Calu3 (cell line): ENCODE results near the gene MTMR2. TPM values are rescaled to one million over a fixed set of nuclear protein-coding genes. Genes with fewer than 3 reads are reported as not detected.

ENCODE experiments used
- BruUV-seq: library from RNA; stranded (reverse); fragments of 400-500 nt; replicated peaks from 2 replicates; lab custom pipeline; 2021; lab: Mats Ljungman, UMichigan
- CTCF ChIA-PET: fragments of 300-600 bp; sonication (Branson Sonifier 250); formaldehyde crosslinking; loops from one replicate; lab custom pipeline; 2022; ENCODE audit warnings: antibody characterized with exemption; lab: Charles Lee
- DNase-seq: peaks from one replicate; pipeline ENCODE4 v3.0.0; 2022
- H3K27ac Mint-ChIP-seq: one replicate; pipeline ENCODE4 v1.8.0; 2022; ENCODE audit warnings: mixed read lengths; ENCODE audit not compliant: unreplicated experiment
- H3K27me3 Mint-ChIP-seq: one replicate; pipeline ENCODE4 v1.8.0; 2022; ENCODE audit warnings: mixed read lengths; ENCODE audit not compliant: unreplicated experiment
- H3K36me3 Mint-ChIP-seq: one replicate; pipeline ENCODE4 v1.8.0; 2022; ENCODE audit warnings: mild to moderate bottlenecking, moderate library complexity, mixed read lengths; ENCODE audit not compliant: insufficient read depth, unreplicated experiment
- H3K4me1 Mint-ChIP-seq: one replicate; pipeline ENCODE4 v1.8.0; 2022; ENCODE audit warnings: mild to moderate bottlenecking, low read depth, mixed read lengths; ENCODE audit not compliant: unreplicated experiment
- H3K4me3 Mint-ChIP-seq: one replicate; pipeline ENCODE4 v1.8.0; 2022; ENCODE audit warnings: mild to moderate bottlenecking, low read depth, moderate library complexity, mixed read lengths; ENCODE audit not compliant: unreplicated experiment
- H3K9me3 Mint-ChIP-seq: one replicate; pipeline ENCODE4 v1.8.0; 2022; ENCODE audit warnings: low read depth, mixed read lengths; ENCODE audit not compliant: unreplicated experiment
- CTCF ChIP-seq: fragments of 200-600 bp; IDR thresholded peaks from one replicate; pipeline ENCODE4 v1.8.0; 2022; ENCODE audit warnings: antibody characterized with exemption; ENCODE audit not compliant: unreplicated experiment
- intact Hi-C: fragments of 100-400 bp; cut with micrococcal nuclease; formaldehyde crosslinking; loops from one replicate; pipeline ENCODE4 v1.10.0; 2022; ENCODE audit not compliant: unreplicated experiment
- total RNA-seq: library from RNA; stranded (reverse); gene quantifications from 2 replicates; pipeline ENCODE4 v1.2.3, GENCODE V29; 2022

MTMR2 gene
- total RNA-seq, 1 experiment from 2014 or later: 17.4 TPM

- DNase-seq: no peak
- Mint-ChIP-seq H3K4me1 (no peaks in the 10 kb centered on the region), H3K36me3 (no peaks in the 10 kb centered on the region), H3K27ac (no peak overlapping the region), H3K27me3 (no peaks in the 10 kb centered on the region), H3K4me3 (no peak overlapping the region), H3K9me3 (no peaks in the 10 kb centered on the region)
- no peak for TF ChIP-seq CTCF
- intact Hi-C loops: no loop called here
- no TSS peak for BruUV-seq
- CTCF ChIA-PET: no interaction called here
Measured at GRCh38 chr11:95888439-95888838, 35.5 kb downstream of the MTMR2 start.

GRCh38 chr11:95886462-95886861 is 37.4 kb downstream of the MTMR2 start:
- no peak overlapping the region for H3K4me3 Mint-ChIP-seq
- BruUV-seq: no TSS peak
- CTCF ChIA-PET: no interaction called here
- no peaks in the 10 kb centered on the region for H3K4me1 Mint-ChIP-seq
- H3K27me3 Mint-ChIP-seq: no peaks in the 10 kb centered on the region
- TF ChIP-seq CTCF: no peak
- intact Hi-C loops: no loop called here
- no peaks in the 10 kb centered on the region for H3K36me3 Mint-ChIP-seq
- H3K27ac Mint-ChIP-seq: no peak overlapping the region
- no peak for DNase-seq
- no peaks in the 10 kb centered on the region for H3K9me3 Mint-ChIP-seq

GRCh38 chr11:95884802-95885201 is 39.1 kb downstream of the MTMR2 start:
- CTCF ChIA-PET: no interaction called here
- no peak overlapping the region for H3K4me3 Mint-ChIP-seq
- no peak overlapping the region for H3K27ac Mint-ChIP-seq
- H3K4me1 Mint-ChIP-seq: no peaks in the 10 kb centered on the region
- no peaks in the 10 kb centered on the region for H3K27me3 Mint-ChIP-seq
- no TSS peak for BruUV-seq
- no peaks in the 10 kb centered on the region for H3K9me3 Mint-ChIP-seq
- DNase-seq: no peak
- H3K36me3 Mint-ChIP-seq: no peaks in the 10 kb centered on the region
- no peak for TF ChIP-seq CTCF
- intact Hi-C loops: no loop called here

- Mint-ChIP-seq H3K27ac (no peak overlapping the region), H3K36me3 (no peaks in the 10 kb centered on the region), H3K4me3 (no peak overlapping the region), H3K9me3 (no peaks in the 10 kb centered on the region), H3K27me3 (no peaks in the 10 kb centered on the region), H3K4me1 (no peaks in the 10 kb centered on the region)
- intact Hi-C loops: no loop called here
- CTCF ChIA-PET: no interaction called here
- BruUV-seq: no TSS peak
- TF ChIP-seq CTCF: no peak
- no peak for DNase-seq
Measured at GRCh38 chr11:95884376-95884775, 39.5 kb downstream of the MTMR2 start.
